AG04450 (cell line): ENCODE results near the gene EXOC3L4. TPM values are rescaled to one million over a fixed set of nuclear protein-coding genes. Genes with fewer than 3 reads are reported as not detected.
"Not testable (repeated sequence)": the region's sequence is repeated elsewhere in the genome, so short reads cannot be mapped to it uniquely, and the experiment has no call there.

Experiments used
- CTCF ChIA-PET: fragments of 300-600, 350-600 bp; formaldehyde crosslinking; extraction: SDS; loops from one replicate; lab custom pipeline; 2022; ENCODE audit warnings: antibody characterized with exemption, inconsistent platforms; lab: Charles Lee
- POLR2A ChIA-PET: fragments of 350-600 bp; formaldehyde crosslinking; extraction: SDS; loops from one replicate; lab custom pipeline; 2021; ENCODE audit warnings: antibody characterized with exemption, inconsistent platforms; lab: Yijun Ruan, JAX
- DNase-seq: peaks from one replicate; pipeline ENCODE4 v3.0.0-alpha.2; 2011; ENCODE audit warnings: low read depth, low spot score
- H3K27ac ChIP-seq: one replicate; pipeline ENCODE4 v1.5.1; 2012; ENCODE audit warnings: low read depth, low read length, control low read depth
- H3K27me3 ChIP-seq: one replicate; pipeline ENCODE4 v1.6.0; 2012; ENCODE audit warnings: low read length; ENCODE audit not compliant: control insufficient read depth, insufficient read depth
- H3K4me3 ChIP-seq: 2 replicates; pipeline ENCODE4 v1.5.1; 2011; ENCODE audit warnings: mild to moderate bottlenecking, low read depth, low read length, control low read depth
- H3K9me3 ChIP-seq: 2 replicates; pipeline ENCODE4 v1.5.1; 2012; ENCODE audit warnings: low read length; ENCODE audit not compliant: control insufficient read depth, insufficient read depth
- polyA plus RNA-seq: library from polyadenylated mRNA; depleted of rRNA; stranded (reverse); fragments of >200 nt; gene quantifications from 2 replicates; pipeline ENCODE4 v1.2.3, GENCODE V29; 2011
- TF ChIP-seq, protein P1 (sequence below): IDR thresholded peaks from 2 replicates; pipeline ENCODE4 v1.5.1; 2011; ENCODE audit warnings: low read depth, low read length, control low read depth, inconsistent platforms

EXOC3L4 gene
- polyA plus RNA-seq, 1 experiment: not detected

- Histone ChIP-seq H3K9me3 (no peaks in the 10 kb centered on the region), H3K27ac (no peak overlapping the region), H3K27me3 (peaks cover 4% of the 10 kb centered on the region), H3K4me3 (no peak overlapping the region)
- no peak for DNase-seq
- POLR2A ChIA-PET: no interaction called here
- TF ChIP-seq, protein P1, sequence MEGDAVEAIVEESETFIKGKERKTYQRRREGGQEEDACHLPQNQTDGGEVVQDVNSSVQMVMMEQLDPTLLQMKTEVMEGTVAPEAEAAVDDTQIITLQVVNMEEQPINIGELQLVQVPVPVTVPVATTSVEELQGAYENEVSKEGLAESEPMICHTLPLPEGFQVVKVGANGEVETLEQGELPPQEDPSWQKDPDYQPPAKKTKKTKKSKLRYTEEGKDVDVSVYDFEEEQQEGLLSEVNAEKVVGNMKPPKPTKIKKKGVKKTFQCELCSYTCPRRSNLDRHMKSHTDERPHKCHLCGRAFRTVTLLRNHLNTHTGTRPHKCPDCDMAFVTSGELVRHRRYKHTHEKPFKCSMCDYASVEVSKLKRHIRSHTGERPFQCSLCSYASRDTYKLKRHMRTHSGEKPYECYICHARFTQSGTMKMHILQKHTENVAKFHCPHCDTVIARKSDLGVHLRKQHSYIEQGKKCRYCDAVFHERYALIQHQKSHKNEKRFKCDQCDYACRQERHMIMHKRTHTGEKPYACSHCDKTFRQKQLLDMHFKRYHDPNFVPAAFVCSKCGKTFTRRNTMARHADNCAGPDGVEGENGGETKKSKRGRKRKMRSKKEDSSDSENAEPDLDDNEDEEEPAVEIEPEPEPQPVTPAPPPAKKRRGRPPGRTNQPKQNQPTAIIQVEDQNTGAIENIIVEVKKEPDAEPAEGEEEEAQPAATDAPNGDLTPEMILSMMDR: no peak
- CTCF ChIA-PET: no interaction called here
These were observed 55.1 kb downstream of the EXOC3L4 start for GRCh38 chr14:103149351-103150237.

GRCh38 chr14:103151270-103151945, 56.9 kb downstream of the EXOC3L4 start:
- Histone ChIP-seq H3K9me3 (no peaks in the 10 kb centered on the region; the same call in 1 of the 2 replicates), H3K27me3 (peaks cover 10% of the 10 kb centered on the region), H3K4me3 (no peak overlapping the region), H3K27ac (no peak overlapping the region)
- TF ChIP-seq, protein P1: no peak
- no peak for DNase-seq
- ChIA-PET POLR2A (no interaction called here), CTCF (no interaction called here)

DNA sequence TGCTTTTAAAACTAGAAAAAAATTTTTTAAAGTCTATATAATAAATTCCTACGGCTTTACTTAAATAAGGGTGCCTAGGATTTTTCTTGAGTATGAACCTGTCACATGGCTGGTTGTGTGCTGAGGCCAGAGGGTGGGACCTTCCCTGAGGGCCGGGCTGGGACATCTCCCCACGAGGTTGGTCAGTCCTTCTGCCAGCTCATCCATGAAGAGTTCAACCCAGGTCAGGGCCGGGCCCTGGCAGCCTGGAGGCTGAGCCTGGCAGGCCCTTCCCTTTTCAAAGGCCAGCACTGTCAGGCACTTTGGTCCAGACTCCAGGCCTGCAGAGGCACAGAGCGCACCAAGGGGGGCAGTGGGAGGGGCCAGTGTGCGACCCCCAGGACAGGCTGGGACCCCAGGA, 60.5 kb downstream of the EXOC3L4 start:
- Histone ChIP-seq H3K4me3 (no peak overlapping the region), H3K27me3 (peaks cover 26% of the 10 kb centered on the region), H3K27ac (no peak overlapping the region), H3K9me3 (no peaks in the 10 kb centered on the region; the same call in 1 of the 2 replicates)
- ChIA-PET CTCF (interaction anchor here (1.4 kb wide), 1 partner anchor 138 kb away, joined by 3 read pairs; no protein-coding TSS in a partner anchor), POLR2A (no interaction called here)
- DNase-seq: no peak
- TF ChIP-seq, protein P1: no peak

GRCh38 chr14:103155416-103155815, 60.9 kb downstream of the EXOC3L4 start:
- POLR2A ChIA-PET: not testable (repeated sequence)
- CTCF ChIA-PET: interaction anchor here (1.4 kb wide), 1 partner anchor 137 kb away, joined by 3 read pairs; no protein-coding TSS in a partner anchor

DNA sequence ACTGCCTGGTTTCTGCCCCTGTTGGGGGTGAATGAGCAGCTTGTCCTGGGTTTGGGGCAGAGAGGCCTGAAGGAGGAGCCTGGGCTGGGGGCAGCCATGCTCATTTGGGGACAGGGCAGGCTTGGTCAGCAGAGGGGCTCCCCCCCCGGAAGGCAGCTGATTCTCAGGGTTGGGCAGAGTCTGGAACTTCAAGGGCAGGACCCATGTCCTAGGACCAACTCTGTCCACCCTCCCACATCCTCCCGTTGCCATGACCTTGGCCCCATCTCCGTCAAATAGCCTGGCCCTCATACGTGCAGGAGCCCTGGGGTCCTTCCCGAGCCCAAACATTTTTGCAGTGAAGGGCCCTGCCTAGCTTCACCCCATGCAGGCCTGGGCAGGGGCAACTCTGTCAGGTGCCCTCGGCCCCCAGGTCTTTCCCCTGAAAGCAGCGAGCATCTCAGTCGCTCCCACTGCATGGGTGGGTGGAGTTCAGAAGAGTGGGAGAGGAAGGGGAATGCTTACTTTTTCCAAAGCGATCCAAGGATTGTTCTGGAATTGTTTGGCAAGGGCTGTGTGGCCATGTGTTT, 61.4 kb downstream of the EXOC3L4 start:
- TF ChIP-seq, protein P1: no peak
- ChIA-PET CTCF (interaction anchor here (1.4 kb wide), 1 partner anchor 137 kb away, joined by 3 read pairs; no protein-coding TSS in a partner anchor), POLR2A (no interaction called here)
- H3K9me3 ChIP-seq: no peaks in the 10 kb centered on the region; the same call in 1 of the 2 replicates
- H3K27me3 ChIP-seq: peaks cover 30% of the 10 kb centered on the region
- no peak overlapping the region for H3K4me3 ChIP-seq
- no peak for DNase-seq
- H3K27ac ChIP-seq: no peak overlapping the region

More at GRCh38 chr14:103155416-103155815, 60.9 kb downstream of the EXOC3L4 start:
- DNase-seq, H3K4me3 ChIP-seq, H3K9me3 ChIP-seq, H3K27ac ChIP-seq: not testable (repeated sequence)
- peaks cover 29% of the 10 kb centered on the region for H3K27me3 ChIP-seq
